ENCODE results near the gene INPP5D.
"Not testable (repeated sequence)": the region's sequence is repeated elsewhere in the genome, so short reads cannot be mapped to it uniquely, and the experiment has no call there.

The INPP5D gene

GRCh38 chr2:233143700-233144331 lies 83.7 kb downstream of the INPP5D start:
- no peak for DNase-seq (ENCODE audit: low spot score)

GRCh38 chr2:233145726-233146125 lies 85.6 kb downstream of the INPP5D start:
- DNase-seq (ENCODE audit: low spot score): no peak

GRCh38 chr2:233146194-233146593 lies 86.1 kb downstream of the INPP5D start:
- no peak for DNase-seq (ENCODE audit: low spot score)

DNA sequence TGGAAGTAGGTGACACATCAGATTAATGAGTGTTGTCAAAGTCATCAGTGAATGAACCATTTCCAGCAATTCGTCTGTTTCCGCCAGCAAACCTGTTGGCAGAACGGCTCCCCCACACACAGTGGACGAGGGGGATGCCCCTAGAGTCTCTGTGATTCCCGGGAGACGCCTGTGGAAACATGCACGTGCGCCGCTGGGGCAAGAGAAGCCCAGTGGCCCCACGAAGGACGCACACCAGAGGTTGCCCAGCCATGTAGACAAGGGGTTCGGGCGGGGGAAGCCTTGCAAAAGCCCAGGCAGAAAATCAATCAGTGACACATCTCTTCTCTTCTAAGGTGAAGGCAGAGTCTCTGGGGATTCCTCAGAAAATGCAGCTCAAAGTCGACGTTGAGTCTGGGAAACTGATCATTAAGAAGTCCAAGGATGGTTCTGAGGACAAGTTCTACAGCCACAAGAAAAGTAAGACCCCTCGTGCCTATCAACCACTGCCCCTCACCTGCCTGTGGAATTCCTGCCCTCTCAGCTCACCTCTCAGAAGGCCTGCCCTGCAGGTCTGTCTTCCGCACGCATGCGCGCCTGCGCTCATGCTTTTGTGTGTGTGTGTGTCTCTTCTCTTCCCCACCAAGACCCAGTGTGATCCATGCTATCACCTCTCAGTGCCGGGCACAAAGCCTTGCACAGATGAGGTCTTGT lies 87.1 kb downstream of the INPP5D start:
- DNase-seq (ENCODE audit: low spot score): no peak

GRCh38 chr2:233147829-233148167 lies 87.7 kb downstream of the INPP5D start:
- DNase-seq (ENCODE audit: low spot score): no peak

GRCh38 chr2:233148354-233148753 lies 88.2 kb downstream of the INPP5D start:
- no peak for DNase-seq (ENCODE audit: low spot score)

GRCh38 chr2:233152541-233152940 lies 92.4 kb downstream of the INPP5D start:
- DNase-seq (ENCODE audit: low spot score): no peak

GRCh38 chr2:233153146-233153798 lies 93.1 kb downstream of the INPP5D start:
- DNase-seq (ENCODE audit: low spot score): peak; percentile 23

DNA sequence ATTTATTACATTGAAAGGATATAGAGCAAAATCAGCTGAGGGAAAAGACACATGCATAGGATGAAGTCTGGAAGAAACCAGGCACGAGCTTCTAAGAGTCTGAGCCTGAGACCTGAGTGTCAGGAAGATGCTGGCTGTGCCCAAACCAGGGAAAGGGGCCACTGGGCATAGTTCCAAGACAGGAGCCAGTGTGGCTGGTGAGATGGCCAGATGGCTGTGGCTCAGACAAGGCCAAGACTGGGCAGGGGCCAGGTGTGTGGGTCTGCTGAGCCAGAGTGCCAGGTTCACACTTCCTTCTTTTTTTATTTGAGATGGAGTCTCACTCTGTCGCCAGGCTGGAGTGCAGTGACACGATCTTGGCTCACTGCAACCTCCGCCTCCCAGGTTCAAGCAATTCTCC lies 95.9 kb downstream of the INPP5D start:
- DNase-seq (ENCODE audit: low spot score): no peak

DNA sequence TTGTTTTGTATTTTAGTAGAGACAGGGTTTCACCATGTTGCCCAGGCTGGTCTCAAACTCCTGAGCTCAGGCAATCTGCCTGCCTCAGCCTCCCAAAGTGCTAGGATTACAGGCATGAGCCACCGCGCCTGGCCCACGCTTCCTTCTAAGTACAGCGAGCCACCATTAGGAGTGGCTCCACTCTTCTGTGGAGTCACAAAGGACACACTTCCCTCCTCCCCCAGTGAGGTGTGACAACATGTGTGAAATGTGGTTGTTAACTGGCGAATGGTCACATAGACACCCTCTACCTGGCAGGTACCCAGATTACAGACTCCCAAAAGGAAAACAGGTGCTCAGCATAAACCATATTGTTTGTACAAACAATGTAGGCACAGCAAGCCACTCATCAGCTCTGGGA lies 96.3 kb downstream of the INPP5D start:
- DNase-seq (ENCODE audit: low spot score): not testable (repeated sequence)

DNA sequence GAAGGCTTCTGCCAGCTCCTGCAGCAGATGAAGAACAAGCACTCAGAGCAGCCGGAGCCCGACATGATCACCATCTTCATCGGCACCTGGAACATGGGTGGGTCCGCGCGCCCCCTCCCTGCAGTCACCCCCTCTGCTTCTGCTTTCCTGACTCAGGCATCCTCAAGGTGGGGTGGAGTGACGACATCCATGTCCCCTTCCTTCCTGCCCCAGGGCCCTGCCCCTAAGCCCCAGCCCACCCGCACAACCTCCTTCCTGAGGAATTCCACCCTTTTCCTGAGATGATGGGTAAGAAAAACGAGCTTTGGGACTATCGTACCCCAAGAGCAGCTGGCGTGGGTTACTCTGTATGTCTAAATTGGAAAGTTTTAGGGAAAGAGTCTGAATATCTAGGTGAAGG lies 101.6 kb downstream of the INPP5D start:
- no peak for DNase-seq (ENCODE audit: low spot score)

DNA sequence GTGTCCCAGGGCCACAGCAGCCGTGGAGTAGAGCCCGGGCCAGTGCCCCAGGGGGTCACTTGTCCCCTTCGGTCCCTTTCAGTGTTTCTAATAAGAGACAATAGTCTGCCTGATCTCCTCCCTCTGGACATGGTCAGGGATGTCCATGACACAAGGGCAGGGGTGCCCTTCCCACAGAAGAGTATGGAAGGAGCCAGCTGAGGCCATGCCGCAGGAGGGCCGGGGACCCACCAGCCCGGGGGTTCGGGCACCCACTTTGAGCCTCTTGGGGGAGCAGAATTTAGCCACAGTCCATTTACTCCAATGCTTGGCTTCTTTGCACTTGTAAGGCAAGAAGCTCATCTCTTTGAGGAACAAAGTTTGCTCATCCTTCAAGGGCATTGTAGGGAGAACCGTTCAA lies 102.6 kb downstream of the INPP5D start:
- DNase-seq (ENCODE audit: low spot score): no peak

- DNase-seq (ENCODE audit: low spot score): no peak
These were observed 103.5 kb downstream of the INPP5D start for GRCh38 chr2:233163486-233164103.

DNA sequence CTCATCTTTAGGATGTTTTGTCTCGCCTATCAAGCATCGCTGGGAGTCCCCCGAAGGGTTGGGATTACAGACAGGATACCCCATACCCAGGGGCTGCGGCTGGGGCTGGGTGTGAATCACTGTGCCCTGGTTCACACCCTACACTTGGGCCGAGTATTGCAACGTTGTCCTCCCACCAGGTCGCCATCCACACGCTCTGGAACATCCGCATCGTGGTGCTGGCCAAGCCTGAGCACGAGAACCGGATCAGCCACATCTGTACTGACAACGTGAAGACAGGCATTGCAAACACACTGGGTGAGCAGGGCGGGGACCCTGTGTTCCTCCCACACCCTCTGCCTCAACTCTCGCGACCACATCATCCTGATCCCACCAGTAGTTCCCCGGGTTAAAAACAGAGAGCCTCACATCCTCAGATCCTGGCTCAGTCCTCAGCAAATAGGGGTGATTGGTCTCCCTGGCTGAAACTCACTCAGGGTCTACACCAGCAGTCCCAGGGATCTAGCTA lies 104.0 kb downstream of the INPP5D start:
- no peak for DNase-seq (ENCODE audit: low spot score)

DNA sequence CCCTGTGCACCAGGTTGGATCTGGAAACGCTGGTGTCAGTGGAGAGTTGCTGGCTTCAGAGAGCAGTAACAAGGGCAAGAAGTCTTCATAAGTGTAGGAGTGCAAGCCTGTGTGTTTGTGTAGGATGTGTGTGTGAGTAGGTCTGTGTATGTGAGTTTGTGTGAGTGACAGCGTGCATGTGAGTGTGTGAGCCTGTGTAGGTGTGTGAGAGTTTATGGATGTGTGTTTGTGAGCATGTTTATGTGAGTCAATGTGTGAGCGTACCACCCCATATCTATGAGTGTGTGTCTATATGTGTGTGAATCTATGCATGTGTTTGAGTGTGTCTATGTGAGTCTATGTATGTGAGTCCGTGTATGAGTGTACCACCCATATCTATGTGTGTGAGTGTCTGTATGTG lies 104.8 kb downstream of the INPP5D start:
- DNase-seq (ENCODE audit: low spot score): no peak

- DNase-seq (ENCODE audit: low spot score): no peak
These were observed 105.4 kb downstream of the INPP5D start for GRCh38 chr2:233165543-233165894.

DNA sequence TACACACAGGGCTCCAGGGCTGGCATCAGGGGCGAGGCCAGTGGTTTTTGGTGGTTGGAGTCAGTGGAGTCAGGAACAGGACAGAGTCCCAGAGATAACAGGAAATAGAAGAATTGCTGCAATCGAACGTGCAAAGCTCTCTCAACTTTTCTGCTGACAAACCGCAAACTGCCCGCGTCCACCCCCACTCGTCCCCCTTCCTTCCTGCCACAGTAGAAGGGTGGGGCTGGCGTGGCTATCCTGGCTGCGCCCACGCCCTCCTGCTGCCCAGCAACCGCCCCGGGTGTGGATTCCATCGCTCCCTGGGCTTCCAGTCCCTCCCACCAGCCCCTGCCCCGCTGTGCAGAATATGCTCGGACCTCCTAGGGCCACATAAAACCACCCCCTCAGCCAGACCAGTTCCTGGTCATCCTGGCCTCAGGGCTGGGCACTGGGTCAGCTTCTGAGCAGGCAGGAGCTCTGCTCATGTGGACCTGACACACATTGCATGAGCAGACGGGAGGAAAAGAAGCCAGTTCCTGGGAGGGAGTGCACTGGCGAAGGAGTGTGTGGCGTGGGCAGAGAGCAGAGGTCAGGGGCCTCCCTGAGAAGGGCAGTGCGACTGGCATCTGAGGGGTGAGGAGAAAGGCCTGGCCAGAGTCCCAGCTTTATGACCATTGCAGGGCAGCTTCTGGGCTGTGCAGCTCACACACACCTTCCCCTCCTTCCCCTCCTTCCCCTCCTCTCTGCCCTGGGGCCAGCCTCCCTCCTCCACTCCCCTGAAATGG lies 105.9 kb downstream of the INPP5D start:
- DNase-seq (ENCODE audit: low spot score): peak; percentile 94

DNA sequence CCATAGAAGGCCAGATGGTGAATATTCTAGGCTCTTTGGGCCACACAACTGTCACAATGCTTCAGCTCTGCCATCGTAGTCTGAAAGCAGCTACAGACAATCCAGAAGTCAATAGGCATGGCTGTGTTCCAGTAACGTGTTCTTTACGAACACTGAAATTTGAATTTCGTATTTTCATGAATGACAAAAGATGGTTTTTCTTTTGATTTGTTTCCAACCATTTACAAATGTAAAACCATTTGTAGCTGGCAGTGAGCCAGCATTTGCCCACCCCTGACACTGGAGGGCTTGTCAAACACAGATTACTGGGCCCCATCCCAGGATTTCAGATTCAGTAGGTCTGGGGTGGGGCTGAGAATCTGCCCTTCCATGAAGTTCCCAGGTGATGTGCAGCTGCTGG lies 108.3 kb downstream of the INPP5D start:
- no peak for DNase-seq (ENCODE audit: low spot score)

- DNase-seq (ENCODE audit: low spot score): no peak
These were observed 108.8 kb downstream of the INPP5D start for GRCh38 chr2:233168919-233169318.

DNA sequence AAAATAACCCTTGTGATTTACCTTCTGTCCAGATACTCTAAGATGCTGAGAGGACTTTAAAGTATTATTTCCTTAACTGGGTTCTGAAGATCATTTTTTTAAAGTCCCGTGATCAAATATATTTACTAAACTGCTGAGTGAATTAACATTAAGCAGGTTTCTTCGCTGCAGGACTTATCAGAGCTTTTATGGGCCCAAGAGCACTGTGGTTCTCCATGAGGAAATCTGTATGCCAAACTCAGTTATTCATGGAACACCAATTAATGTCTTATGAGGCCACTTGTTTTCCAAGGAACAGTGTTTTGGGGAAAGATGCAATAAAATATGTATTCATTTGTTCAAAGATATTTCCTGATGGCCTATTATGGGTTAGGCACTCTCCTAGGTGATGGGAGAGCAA lies 111.2 kb downstream of the INPP5D start:
- no peak for DNase-seq (ENCODE audit: low spot score)

DNA sequence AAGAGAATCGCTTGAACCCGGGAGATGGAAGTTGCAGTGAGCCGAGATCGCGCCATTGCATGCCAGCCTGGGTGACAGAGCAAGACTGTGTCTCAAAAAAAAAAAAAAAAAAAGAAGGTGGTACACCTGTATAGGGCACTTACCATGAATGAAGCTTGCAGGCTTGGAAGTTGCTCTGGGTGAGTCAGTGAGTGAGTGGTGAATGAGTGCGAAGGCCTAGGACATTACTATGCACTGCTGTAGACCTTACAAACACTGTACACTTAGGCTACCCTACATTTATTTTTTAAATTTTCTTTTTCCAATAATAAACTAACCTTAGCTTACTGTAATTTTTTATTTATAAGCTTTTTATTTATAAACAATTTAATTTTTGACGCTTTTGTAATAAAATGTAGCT lies 113.0 kb downstream of the INPP5D start:
- no peak for DNase-seq (ENCODE audit: low spot score)

DNA sequence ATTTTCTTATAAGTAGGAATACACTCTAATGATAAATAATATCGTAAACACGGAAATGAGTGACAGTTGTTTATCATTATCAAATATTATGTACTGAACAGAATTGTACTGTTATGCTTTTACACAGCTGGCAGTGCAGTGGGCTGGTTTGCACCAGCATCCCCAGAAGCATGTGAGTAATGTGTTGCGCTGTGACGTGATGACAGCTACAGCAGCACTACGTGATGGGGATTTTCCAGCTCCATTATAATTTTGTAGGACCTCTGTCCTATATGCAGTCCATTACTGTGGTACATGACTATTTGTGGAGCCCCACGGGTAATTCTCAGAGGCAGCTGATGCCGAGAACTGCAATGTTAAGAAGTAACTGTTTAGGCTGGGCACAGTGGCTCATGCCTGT lies 114.0 kb downstream of the INPP5D start:
- no peak for DNase-seq (ENCODE audit: low spot score)
